ENCODE results near the gene TTC7B.

Gene TTC7B

DNA sequence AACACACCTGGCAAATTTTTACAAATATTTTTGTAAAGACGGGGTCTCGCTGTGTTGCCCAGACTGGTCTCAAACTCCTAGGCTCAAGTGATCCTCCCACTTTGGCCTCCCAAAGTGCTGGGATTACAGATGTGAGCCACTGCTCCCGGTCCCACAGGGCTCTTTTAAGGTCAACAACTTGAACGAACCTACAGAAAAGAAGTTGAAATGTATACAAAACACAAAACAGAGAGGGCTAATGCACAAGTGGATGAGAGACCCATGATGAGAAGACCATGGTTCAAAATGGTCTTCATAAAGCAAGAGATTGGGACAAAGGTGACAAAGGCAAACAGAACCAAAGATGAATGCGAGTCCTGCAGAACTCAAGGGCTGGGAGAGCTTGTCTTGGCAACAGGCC is 328.0 kb downstream of the TTC7B start:
- no peak for DNase-seq (ENCODE audit: low spot score)

DNA sequence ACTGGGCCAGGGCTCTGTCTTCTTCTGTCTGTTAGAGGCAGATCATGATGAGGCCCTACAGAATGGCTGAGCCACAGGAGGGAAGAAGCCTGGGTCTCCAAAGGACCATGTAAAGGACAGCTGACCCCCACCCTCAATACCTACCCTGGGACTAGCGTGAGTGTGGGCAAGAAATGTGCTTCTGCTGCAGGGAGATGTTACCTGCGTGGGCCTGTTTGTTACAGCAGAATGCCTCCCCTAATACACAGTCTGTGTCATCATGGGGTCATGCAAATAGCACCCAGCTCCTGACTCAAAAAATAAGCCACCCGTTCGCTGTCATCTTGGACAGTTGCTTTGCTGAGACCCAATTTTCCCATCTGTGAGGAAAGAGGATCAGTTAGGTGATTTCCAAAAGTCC is 328.8 kb downstream of the TTC7B start:
- DNase-seq (ENCODE audit: low spot score) = no peak

DNA sequence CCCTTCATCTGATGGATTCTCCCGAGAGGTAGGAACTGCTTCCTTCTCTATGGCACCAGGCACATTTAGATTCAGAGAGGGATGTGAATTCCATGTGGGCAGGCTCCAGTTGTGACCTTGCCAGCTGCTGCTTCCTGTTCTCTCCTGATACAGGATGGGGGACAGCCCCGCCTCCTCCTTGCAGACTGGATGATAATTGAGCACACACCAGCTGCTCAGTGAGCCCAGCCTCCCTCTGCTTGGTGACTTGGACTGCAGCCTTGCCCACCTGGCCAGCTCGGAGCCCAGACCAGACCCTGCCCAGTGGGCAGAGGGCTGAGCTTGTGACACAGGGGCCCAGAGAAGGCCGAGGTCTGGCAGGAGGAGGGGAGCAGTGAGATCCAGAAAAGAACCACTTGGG is 329.2 kb downstream of the TTC7B start:
- DNase-seq (ENCODE audit: low spot score) = no peak

DNA sequence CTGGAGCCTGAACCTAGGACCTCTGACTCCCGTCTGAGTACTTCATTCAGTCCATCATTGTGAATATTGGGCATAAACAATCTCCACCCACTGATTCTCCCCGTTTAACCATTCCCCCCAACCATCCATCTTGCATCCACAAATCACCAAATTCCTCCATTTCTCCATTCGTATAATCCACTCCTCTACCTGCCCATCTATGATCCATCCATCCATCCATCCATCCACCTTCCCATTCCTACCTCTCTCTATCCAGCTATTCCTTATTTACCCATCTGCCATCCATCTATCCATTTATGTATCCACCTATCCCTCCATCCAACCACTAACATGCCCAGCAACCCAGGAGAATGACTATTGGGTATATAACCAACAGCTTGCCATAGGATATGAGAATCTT is 331.9 kb downstream of the TTC7B start:
- DNase-seq (ENCODE audit: low spot score) = no peak

DNA sequence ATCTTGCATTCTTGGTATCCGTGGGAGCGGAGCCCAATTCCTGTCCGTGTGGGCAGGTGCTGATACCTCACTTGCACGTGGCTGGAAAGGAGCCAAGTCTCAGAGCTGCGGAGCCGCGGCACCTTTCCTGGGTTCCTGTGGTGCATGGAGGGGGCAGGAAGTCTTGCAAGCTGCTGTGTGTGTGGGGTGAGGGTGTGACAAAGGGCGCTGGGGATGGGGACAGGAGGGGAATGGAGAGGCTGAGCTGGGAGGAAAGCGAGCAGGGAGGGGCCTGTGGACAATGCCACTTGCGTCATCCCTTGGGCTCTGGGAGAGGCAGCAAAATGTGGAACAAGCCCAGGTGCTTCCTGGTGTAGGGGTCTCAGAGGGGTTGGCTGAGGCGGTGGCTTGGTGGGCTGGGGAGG is 332.7 kb downstream of the TTC7B start:
- DNase-seq (ENCODE audit: low spot score) = no peak

DNA sequence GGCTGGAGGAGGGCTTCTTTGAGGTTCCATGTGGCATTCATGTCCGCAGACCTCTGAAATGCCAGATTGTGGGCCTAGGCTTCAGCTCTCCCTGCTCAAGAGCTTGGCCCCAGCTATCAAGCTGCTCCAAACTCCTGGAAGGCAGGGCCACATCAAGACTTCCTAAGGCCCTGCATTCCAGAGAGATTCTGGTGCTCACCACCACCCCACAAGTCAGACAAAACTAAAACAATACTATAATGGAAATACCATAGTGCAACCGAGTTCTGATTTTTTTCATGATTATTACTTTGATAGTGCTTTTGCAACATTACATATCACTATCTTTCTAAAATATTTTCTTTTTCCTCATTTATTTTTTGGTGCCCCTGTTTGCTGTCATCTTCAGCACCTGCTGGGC is 333.1 kb downstream of the TTC7B start:
- no peak for DNase-seq (ENCODE audit: low spot score)

DNA sequence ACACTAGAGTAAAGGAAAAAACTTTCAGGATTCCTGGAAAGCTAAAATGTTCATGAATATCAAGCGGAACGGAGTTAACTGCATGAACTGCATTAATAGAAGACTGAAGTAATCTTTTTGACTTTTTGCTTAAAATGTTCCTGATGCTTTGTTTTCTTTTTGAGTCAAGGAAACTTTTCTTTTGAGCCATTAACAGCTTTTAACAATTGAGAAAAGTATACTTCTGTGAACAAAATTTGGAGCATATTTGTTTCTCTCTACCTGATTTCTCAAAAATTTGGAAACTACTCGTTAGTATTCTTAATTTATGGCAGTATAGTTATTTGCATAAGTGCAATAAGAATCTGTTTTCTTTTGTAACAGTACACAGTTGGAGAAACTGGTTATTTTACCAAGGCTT is 340.9 kb downstream of the TTC7B start:
- no peak for DNase-seq (ENCODE audit: low spot score)
